ENCODE measurements around the gene NOXA1. TPM values are rescaled to one million over a fixed set of nuclear protein-coding genes. Genes with fewer than 3 reads are reported as not detected.

The NOXA1 gene
- total and polyA plus RNA-seq, 3 donors from 2014 or later: 2.5 to 8.0 (median 4.6) TPM

- intact Hi-C loops (cut with DNase I; ENCODE audit: low total_unique reads): no loop called here
- Histone ChIP-seq H3K4me1 (peaks cover 55% of the 10 kb centered on the region), H3K4me3 (no peak overlapping the region), H3K36me3 (ENCODE audit: low read depth, missing control alignments) (no peaks in the 10 kb centered on the region), H3K27ac (peak overlapping the region; percentile 77 to 92), H3K9me3 (no peaks in the 10 kb centered on the region), H3K27me3 (no peaks in the 10 kb centered on the region)
- 81 to 88% methylated on average over 8 to 18 of the region's 18 CpGs for WGBS, 2 donors
- DNase-seq: no peak
- TF ChIP-seq CTCF (IDR thresholded peaks at IDR 0.05): no peak
- no peak for TF ChIP-seq POLR2A (IDR thresholded peaks at IDR 0.05)
These were observed 32.3 kb downstream of the NOXA1 start for GRCh38 chr9:137455359-137455991.

- WGBS, 2 donors: 54 to 64% methylated on average over 10 to 12 of the region's 12 CpGs
- H3K4me3 ChIP-seq: no peak overlapping the region
- H3K27ac ChIP-seq: peak overlapping the region; percentile 85 to 92
These were observed 33.1 kb downstream of the NOXA1 start for GRCh38 chr9:137456061-137456863.

GRCh38 chr9:137456864-137457405 is 33.7 kb downstream of the NOXA1 start:
- Histone ChIP-seq H3K4me3 (no peak overlapping the region), H3K4me1 (peaks cover 55% of the 10 kb centered on the region), H3K27ac (peak overlapping the region; percentile 85 to 92), H3K9me3 (no peaks in the 10 kb centered on the region), H3K27me3 (no peaks in the 10 kb centered on the region), H3K36me3 (ENCODE audit: low read depth, missing control alignments) (no peaks in the 10 kb centered on the region)
- TF ChIP-seq POLR2A (IDR thresholded peaks at IDR 0.05): no peak
- TF ChIP-seq CTCF (IDR thresholded peaks at IDR 0.05): no peak
- intact Hi-C loops (cut with DNase I; ENCODE audit: low total_unique reads): no loop called here
- DNase-seq: no peak
- WGBS, 2 donors: 72 to 78% methylated on average over 9 to 10 of the region's 10 CpGs

More at GRCh38 chr9:137456061-137456863, 33.1 kb downstream of the NOXA1 start:
- DNase-seq: no peak
- Histone ChIP-seq H3K36me3 (ENCODE audit: low read depth, missing control alignments) (no peaks in the 10 kb centered on the region), H3K27me3 (no peaks in the 10 kb centered on the region), H3K9me3 (no peaks in the 10 kb centered on the region), H3K4me1 (peaks cover 55% of the 10 kb centered on the region)
- intact Hi-C loops (cut with DNase I; ENCODE audit: low total_unique reads): no loop called here
- TF ChIP-seq POLR2A (IDR thresholded peaks at IDR 0.05): no peak
- no peak for TF ChIP-seq CTCF (IDR thresholded peaks at IDR 0.05)

GRCh38 chr9:137457406-137458193 is 34.4 kb downstream of the NOXA1 start:
- WGBS, 2 donors: 77 to 84% methylated on average over 6 to 40 of the region's 44 CpGs
- DNase-seq: no peak
- peak overlapping the region in 1 of 2 donors; percentile 71 for H3K4me3 ChIP-seq
- H3K9me3 ChIP-seq: no peaks in the 10 kb centered on the region
- peak overlapping the region; percentile 85 to 92 for H3K27ac ChIP-seq
- intact Hi-C loops (cut with DNase I; ENCODE audit: low total_unique reads): no loop called here
- TF ChIP-seq CTCF (IDR thresholded peaks at IDR 0.05) (no peak), POLR2A (IDR thresholded peaks at IDR 0.05) (no peak)
- H3K27me3 ChIP-seq: no peaks in the 10 kb centered on the region
- peaks cover 55% of the 10 kb centered on the region for H3K4me1 ChIP-seq
- H3K36me3 ChIP-seq (ENCODE audit: low read depth, missing control alignments): no peaks in the 10 kb centered on the region

Data from testis (tissue), 3 donors.